Central memory CD8-positive, alpha-beta T cell (primary cell): ENCODE results near the gene ABT1.

Source experiments
- ATAC-seq: fragments of 150-1000 bp; cut with Tn5 transposase; replicated peaks from 2 replicates; pipeline ENCODE4 v1.10.0; 2022; ENCODE audit warnings: mild to moderate bottlenecking, moderate FRiP score, moderate number of reproducible peaks; ENCODE audit not compliant: poor library complexity, severe bottlenecking; ENCODE audit errors: extremely low read depth
- DNase-seq, 2 donors: peaks; one replicate each; pipeline ENCODE4 v3.0.0; 2021; ENCODE audit warnings: low spot score in 2 of 2
- H3K27ac Mint-ChIP-seq: one replicate; pipeline ENCODE4 v1.8.0; 2022; ENCODE audit warnings: low read depth, mild to moderate bottlenecking, moderate library complexity, mixed read lengths
- H3K27me3 Mint-ChIP-seq: one replicate; pipeline ENCODE4 v1.8.0; 2022; ENCODE audit warnings: mixed read lengths
- H3K36me3 Mint-ChIP-seq: one replicate; pipeline ENCODE4 v1.8.0; 2022; ENCODE audit warnings: mild to moderate bottlenecking, moderate library complexity, mixed read lengths; ENCODE audit not compliant: insufficient read depth
- H3K4me1 Mint-ChIP-seq: one replicate; pipeline ENCODE4 v1.8.0; 2022; ENCODE audit warnings: mixed read lengths
- H3K4me3 Mint-ChIP-seq: one replicate; pipeline ENCODE4 v1.8.0; 2022; ENCODE audit warnings: mild to moderate bottlenecking, moderate library complexity, mixed read lengths
- H3K9me3 Mint-ChIP-seq: one replicate; pipeline ENCODE4 v1.8.0; 2022; ENCODE audit warnings: mixed read lengths

ABT1 gene

DNA sequence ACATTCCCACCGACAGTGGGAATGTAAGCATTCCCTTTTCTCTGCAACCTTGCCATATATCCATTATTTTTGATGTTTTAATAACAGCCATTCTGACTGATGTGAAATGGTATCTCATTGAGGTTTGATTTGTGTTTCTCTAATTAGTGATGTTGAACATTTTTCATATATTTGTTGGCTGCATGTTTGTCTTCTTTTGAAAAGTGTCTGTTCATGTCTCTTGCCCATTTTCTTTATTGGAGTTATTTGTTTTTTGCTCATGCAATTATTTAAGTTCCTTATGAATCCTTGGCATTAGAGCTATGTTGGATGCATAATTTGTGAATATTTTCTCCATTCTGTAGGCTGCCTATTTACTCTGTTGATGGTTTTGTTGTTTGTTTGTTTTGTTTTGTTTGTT is 18.0 kb upstream of the ABT1 start:
- no peak for ATAC-seq
- no peak overlapping the region for H3K27ac Mint-ChIP-seq
- H3K27me3 Mint-ChIP-seq, result peaks cover 11% of the 10 kb centered on the region
- DNase-seq, result no peak
- H3K36me3 Mint-ChIP-seq, result peaks cover 21% of the 10 kb centered on the region
- peaks cover 7% of the 10 kb centered on the region for H3K9me3 Mint-ChIP-seq
- H3K4me3 Mint-ChIP-seq, result peak overlapping the region; percentile 27
- peaks cover 17% of the 10 kb centered on the region for H3K4me1 Mint-ChIP-seq

DNA sequence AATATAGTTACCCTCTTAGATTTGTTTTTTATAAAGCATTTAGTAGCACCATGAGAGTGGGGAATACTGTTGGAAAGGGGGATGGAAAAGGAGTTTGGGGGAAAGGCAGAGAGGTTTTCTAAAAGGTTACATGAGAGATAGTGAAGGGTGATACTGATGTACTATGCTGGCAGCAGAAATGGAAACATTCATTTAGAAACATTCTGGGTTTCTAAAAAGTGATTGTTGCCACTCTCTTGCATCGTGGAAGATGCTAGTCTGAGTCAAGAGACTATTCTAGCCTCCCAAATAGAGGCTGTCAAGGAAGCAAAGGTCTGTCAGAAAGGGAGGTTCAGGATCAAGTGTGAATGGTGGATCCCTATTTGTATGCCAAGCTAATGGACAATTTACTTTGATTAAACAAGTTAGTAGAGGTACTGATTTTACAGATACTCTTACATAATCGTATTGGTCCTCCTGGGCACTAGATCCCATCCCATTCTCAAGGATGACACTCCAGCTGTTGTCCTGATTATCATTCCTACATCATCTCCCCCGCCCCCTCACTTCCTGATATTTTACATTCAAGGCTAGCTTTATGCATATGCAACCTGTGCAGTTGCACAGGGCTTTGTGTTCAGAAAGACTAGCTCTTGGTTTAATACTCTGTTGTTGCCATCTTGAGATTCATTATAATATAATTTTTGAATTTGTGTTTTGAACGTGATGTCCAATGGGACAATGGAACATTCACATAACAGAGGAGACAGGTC is 15.4 kb upstream of the ABT1 start:
- peaks cover 7% of the 10 kb centered on the region for H3K9me3 Mint-ChIP-seq
- no peak overlapping the region for H3K4me3 Mint-ChIP-seq
- no peak for DNase-seq
- peaks cover 19% of the 10 kb centered on the region for H3K27me3 Mint-ChIP-seq
- H3K36me3 Mint-ChIP-seq, result peaks cover 15% of the 10 kb centered on the region
- ATAC-seq, result no peak
- H3K4me1 Mint-ChIP-seq, result peaks cover 15% of the 10 kb centered on the region
- H3K27ac Mint-ChIP-seq, result no peak overlapping the region

DNA sequence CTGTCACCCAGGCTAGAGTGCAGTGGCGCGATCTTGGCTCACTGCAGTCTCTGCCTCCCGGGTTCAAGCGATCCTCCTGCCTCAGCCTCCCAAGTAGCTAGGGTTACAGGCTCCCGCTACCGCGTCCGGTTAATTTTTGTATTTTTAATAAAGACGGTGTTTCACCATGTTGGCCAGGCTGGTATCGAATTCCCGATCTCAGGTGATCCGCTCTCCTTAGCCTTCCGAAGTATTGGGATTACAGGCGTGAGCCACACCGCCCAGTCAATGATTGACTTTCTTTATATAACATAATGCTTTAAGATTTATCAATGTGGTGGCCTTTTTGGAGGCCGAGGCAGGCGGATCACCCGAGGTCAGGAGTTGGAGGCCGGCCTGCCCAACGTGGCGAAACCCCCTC is 7.8 kb upstream of the ABT1 start:
- Mint-ChIP-seq H3K36me3 (no peaks in the 10 kb centered on the region), H3K9me3 (no peaks in the 10 kb centered on the region), H3K4me1 (no peaks in the 10 kb centered on the region), H3K4me3 (no peak overlapping the region), H3K27me3 (peaks cover 37% of the 10 kb centered on the region), H3K27ac (no peak overlapping the region)
- no peak for DNase-seq
- no peak for ATAC-seq

DNA sequence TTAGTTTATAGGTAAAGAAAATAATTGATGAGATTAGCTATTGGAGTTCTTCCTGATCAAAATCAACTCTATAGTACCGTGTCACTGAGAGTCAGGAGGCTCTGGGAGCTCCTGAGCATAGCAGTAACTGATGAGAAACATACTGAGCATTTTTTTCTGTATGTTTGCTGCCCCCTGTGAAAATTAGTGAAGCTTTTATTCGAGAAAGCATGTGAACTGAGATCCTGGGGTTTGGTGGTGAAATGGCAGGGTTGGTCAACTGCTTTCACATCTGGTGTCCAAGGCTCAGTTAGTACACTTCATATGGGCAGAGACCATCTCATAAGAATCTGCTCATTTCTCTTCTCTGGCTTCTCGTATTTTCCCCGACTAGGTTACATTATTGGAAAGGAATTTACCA is 4.1 kb upstream of the ABT1 start:
- H3K9me3 Mint-ChIP-seq, result no peaks in the 10 kb centered on the region
- H3K27me3 Mint-ChIP-seq, result peaks cover 39% of the 10 kb centered on the region
- H3K36me3 Mint-ChIP-seq, result peaks cover 4% of the 10 kb centered on the region
- DNase-seq (no peak), ATAC-seq (no peak)
- no peak overlapping the region for H3K27ac Mint-ChIP-seq
- H3K4me3 Mint-ChIP-seq, result no peak overlapping the region
- H3K4me1 Mint-ChIP-seq, result no peaks in the 10 kb centered on the region

DNA sequence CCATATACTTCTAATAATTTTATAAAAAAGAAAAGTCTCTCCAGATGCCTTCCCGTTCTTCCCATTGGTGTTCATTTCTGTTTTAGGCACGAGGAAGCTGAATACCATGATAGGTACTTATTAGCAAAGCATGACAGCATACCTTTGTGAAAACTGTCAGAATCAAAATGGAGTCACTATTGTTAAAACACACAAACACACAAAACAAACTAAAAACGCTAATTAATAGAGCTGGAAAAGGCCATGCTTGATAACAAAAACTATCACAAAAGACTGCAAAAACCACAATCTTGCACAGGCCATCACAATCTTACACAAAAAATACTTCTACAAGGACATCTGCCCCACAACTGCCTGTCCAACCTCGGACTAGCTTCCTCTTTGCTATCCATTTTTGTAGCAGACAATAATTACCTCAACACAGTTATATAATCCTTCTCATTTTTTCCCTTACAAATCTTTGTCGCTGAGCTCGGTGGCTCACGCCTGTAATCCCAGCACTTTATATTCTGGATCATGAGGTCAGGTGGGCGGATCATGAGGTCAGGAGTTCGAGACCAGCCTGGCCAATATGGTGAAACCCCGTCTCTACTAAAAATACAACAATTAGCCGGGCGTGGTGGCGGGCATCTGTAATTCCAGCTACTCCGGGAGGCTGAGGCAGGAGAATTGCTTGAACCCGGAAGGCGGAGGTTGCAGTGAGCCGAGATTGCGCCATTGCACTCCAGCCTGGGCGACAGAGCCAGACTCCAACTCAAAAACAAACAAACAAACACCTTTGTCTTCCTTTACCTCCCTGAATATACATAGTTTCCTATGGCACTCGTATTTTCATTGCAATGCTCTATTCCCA is 3.2 kb upstream of the ABT1 start:
- Mint-ChIP-seq H3K4me3 (no peak overlapping the region), H3K4me1 (peaks cover 7% of the 10 kb centered on the region), H3K27me3 (peaks cover 39% of the 10 kb centered on the region)

DNA sequence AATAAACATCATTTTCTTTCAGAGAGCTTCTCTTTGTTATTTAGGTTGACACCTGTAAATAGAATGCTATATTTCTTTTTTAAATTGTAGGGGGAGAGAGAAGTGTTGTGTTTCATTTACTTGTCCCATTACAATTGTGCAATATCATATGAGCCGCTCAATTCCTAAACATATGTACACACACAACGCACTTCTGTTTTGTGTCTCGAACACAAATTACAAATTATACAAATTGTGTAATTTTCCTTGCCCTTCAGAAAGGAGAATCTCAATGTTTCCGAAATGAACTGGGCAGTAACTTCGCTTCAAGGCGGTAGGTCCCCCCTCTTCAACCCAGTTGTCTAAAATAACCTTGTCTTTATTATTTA is 2.6 kb upstream of the ABT1 start:
- H3K9me3 Mint-ChIP-seq, result no peaks in the 10 kb centered on the region
- H3K4me3 Mint-ChIP-seq, result no peak overlapping the region
- H3K27ac Mint-ChIP-seq, result no peak overlapping the region
- peaks cover 39% of the 10 kb centered on the region for H3K27me3 Mint-ChIP-seq
- ATAC-seq, result no peak
- DNase-seq, result no peak
- H3K4me1 Mint-ChIP-seq, result peaks cover 10% of the 10 kb centered on the region
- peaks cover 14% of the 10 kb centered on the region for H3K36me3 Mint-ChIP-seq

More for the DNA sequence above, 3.2 kb upstream of the ABT1 start:
- ATAC-seq (no peak), DNase-seq (no peak)
- H3K27ac Mint-ChIP-seq, result no peak overlapping the region
- no peaks in the 10 kb centered on the region for H3K9me3 Mint-ChIP-seq
- peaks cover 11% of the 10 kb centered on the region for H3K36me3 Mint-ChIP-seq

DNA sequence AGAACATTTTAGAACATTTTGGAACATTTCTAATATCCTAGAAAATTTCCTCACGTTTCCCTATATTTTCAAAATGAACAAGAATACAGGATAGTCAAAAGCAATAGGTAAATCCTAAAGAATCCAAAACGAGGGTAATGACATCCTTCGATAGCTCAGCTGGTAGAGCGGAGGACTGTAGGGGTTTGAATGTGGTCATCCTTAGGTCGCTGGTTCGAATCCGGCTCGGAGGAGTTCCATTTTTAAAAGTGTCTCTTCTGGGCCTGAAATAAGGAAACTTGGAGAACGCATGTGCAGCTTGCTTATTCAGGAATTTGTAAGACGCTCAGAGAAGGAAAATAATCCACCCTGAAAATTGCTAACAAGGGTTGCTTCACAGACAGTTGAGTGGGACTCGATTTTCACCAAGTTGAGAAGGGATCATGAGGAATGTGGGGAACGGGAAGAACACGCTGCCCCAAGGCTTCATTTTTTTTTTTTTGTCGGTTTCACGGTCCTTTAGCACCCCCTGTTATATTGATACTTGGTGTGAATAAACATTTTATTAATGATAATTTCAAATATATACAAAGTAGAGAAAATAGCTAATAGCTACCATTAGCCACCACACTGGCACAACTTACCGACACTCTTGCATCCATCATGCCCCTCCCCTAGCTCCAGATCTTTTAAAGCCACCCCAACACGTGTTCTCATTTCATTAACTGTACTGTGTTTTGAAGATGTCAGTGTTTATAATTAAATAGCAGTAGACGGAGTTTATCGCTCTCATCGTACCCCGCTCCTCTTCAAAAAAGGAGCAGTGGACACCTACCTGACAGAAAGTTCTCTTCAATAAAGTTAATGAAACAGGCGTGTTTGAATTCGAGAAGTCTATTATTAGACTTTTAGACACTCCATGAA is 1.8 kb upstream of the ABT1 start:
- Mint-ChIP-seq H3K27ac (no peak overlapping the region), H3K36me3 (peaks cover 23% of the 10 kb centered on the region), H3K4me1 (peaks cover 10% of the 10 kb centered on the region), H3K9me3 (no peaks in the 10 kb centered on the region), H3K4me3 (no peak overlapping the region), H3K27me3 (peaks cover 39% of the 10 kb centered on the region)
- DNase-seq (no peak), ATAC-seq (no peak)

DNA sequence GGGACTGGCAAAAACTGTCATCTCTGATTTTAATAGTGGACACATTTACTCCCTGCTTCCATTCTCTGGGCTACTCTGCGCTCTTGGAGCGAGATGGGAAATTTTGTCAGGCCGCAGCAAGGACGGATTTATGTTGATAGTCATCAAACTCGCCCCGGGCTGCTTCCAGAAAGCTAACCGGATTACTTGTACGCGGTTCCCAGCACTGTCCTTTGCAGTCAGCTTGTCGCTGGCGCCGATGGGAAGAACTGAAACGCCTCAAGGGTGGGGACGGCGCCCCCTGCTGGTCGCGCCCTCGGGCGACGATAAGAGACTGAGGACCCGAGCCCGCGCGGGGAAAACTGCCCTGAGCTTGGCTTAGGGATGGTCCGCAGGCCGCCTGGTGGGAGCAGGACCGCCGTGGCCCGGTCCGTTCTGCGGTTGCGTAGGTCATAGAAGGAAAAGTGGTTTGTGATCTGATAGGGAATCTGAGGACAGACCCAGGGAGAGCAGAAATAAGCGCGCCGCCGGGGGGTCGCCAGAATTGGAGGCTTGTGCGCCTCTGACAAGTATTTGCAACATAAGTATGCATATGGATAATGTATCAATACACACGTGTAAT is 984 bp upstream of the ABT1 start:
- peak; percentile 70 to 74 for DNase-seq
- H3K4me1 Mint-ChIP-seq, result peaks cover 10% of the 10 kb centered on the region

DNA sequence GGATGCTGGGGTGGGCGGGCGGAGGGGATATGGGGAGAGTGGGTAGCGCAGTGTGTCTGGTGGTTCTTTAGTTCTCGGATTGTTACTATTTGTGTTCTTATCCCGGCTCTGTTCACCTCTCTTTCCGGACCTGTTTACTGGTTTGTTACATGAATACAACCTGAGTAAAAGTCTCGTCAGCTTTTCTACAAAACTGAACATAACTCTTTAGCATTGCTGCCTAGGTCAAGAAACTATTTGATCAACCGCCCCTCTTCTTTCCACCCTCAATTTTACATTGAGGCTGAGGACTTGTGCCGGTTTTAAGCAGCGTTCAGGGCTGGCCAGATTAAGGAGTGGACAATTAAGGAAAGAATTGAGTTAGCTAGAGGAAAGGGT is 625 bp downstream of the ABT1 start:
- H3K4me3 Mint-ChIP-seq, result no peak overlapping the region
- H3K36me3 Mint-ChIP-seq, result peaks cover 25% of the 10 kb centered on the region
- ATAC-seq (no peak), DNase-seq (no peak)
- peaks cover 10% of the 10 kb centered on the region for H3K4me1 Mint-ChIP-seq
- no peaks in the 10 kb centered on the region for H3K9me3 Mint-ChIP-seq
- H3K27ac Mint-ChIP-seq, result no peak overlapping the region
- peaks cover 23% of the 10 kb centered on the region for H3K27me3 Mint-ChIP-seq

More for the DNA sequence above, 984 bp upstream of the ABT1 start:
- Mint-ChIP-seq H3K36me3 (peaks cover 24% of the 10 kb centered on the region), H3K27ac (no peak overlapping the region), H3K27me3 (peaks cover 39% of the 10 kb centered on the region), H3K9me3 (no peaks in the 10 kb centered on the region), H3K4me3 (no peak overlapping the region)
- ATAC-seq, result peak; percentile 47

DNA sequence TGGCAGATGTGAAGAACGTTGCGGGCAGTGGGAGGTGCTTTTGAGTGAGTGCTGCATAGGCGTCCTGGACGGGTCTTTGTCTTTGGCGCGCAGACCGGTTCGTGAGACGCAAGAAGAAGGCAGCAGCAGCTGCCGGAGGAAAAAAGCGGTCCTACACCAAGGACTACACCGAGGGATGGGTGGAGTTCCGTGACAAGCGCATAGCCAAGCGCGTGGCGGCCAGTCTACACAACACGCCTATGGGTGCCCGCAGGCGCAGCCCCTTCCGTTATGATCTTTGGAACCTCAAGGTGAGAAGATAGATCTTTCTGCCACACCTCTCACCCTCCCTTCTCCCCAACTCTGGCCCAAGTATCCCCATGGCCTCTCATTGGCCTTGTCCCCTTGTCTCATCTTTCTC is 1.1 kb downstream of the ABT1 start:
- H3K36me3 Mint-ChIP-seq, result peaks cover 25% of the 10 kb centered on the region
- H3K9me3 Mint-ChIP-seq, result no peaks in the 10 kb centered on the region
- DNase-seq (no peak), ATAC-seq (no peak)
- no peak overlapping the region for H3K27ac Mint-ChIP-seq
- peaks cover 19% of the 10 kb centered on the region for H3K27me3 Mint-ChIP-seq
- no peak overlapping the region for H3K4me3 Mint-ChIP-seq
- H3K4me1 Mint-ChIP-seq, result peaks cover 10% of the 10 kb centered on the region

DNA sequence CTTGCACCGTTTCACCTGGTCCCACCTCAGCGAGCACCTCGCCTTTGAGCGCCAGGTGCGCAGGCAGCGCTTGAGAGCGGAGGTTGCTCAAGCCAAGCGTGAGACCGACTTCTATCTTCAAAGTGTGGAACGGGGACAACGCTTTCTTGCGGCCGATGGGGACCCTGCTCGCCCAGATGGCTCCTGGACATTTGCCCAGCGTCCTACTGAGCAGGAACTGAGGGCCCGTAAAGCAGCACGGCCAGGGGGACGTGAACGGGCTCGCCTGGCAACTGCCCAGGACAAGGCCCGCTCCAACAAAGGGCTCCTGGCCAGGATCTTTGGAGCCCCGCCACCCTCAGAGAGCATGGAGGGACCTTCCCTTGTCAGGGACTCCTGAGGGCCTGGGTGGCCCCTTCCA is 1.5 kb downstream of the ABT1 start:
- H3K27ac Mint-ChIP-seq, result no peak overlapping the region
- H3K36me3 Mint-ChIP-seq, result peaks cover 25% of the 10 kb centered on the region
- H3K4me1 Mint-ChIP-seq, result peaks cover 10% of the 10 kb centered on the region
- DNase-seq (no peak), ATAC-seq (no peak)
- no peak overlapping the region for H3K4me3 Mint-ChIP-seq
- H3K27me3 Mint-ChIP-seq, result peaks cover 14% of the 10 kb centered on the region
- no peaks in the 10 kb centered on the region for H3K9me3 Mint-ChIP-seq

DNA sequence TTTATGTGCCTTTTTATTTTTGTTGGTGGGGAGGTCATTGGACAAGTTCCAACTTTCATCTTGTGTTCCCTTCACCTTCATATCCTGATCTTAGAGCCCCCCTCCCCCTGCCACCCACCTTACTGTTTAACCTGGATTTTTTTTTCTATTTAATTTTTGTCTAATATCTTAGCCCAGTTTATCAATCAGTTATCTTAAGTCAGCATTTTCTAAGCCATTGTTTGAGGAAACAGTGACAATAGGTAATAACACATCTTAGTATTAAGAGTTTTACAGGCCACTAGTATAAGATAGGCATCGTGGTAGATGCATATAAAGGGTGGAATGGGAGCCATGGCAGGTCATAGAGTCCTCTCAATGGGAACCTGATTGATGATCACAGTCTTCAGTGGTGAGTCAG is 2.4 kb downstream of the ABT1 start:
- no peak for ATAC-seq
- H3K27ac Mint-ChIP-seq, result no peak overlapping the region
- peaks cover 27% of the 10 kb centered on the region for H3K36me3 Mint-ChIP-seq
- peaks cover 6% of the 10 kb centered on the region for H3K27me3 Mint-ChIP-seq
- H3K4me3 Mint-ChIP-seq, result no peak overlapping the region
- DNase-seq, result no peak
- H3K9me3 Mint-ChIP-seq, result no peaks in the 10 kb centered on the region
- peaks cover 10% of the 10 kb centered on the region for H3K4me1 Mint-ChIP-seq
